Activated T-cell treated with anti-CD3 and anti-CD28 coated beads for 1 hour (primary cell): ENCODE data around the gene PTBP3.
A peak's percentile ranks its signal among the peaks of the same experiment; 100 is the strongest.

Experiments used
- DNase-seq: peaks from one replicate; pipeline ENCODE4 v3.0.0-alpha.2; 2020; ENCODE audit warnings: low read depth

Gene PTBP3

DNA sequence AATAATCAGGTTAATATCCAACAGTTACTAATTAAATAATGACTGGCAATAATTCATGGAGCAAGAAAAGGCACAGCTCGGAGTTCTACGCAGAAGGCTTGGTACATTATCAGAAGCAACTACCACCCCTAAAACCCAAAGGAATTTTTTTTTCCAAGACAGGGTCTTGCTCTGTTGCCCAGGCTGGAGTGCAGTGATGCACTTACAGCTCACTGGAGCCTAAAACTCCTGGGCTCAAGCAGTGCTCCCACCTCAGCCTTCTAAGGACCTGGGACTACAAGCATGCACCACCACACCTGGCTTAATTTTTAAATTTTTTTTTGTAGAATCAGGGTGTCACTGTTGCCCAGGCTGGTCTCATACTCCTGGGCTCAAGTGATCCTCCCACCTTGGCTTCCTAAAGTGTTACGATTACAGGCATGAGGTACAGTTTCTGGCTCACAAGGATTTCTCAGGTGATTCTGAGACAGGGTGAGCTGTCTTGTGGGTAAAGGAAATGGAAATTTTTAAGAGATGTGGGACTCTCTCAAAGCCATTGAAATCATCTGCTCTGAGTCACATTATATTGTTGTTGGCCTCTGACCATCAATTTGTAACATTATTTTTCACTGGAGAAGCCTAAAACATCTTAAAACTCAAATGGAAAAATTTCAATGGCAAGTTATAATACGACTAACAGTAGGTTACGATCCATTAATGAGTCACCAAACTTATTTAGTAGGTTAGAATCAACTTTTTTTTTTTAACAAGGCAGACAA is 26.8 kb upstream of the PTBP3 start:
- no peak for DNase-seq

DNA sequence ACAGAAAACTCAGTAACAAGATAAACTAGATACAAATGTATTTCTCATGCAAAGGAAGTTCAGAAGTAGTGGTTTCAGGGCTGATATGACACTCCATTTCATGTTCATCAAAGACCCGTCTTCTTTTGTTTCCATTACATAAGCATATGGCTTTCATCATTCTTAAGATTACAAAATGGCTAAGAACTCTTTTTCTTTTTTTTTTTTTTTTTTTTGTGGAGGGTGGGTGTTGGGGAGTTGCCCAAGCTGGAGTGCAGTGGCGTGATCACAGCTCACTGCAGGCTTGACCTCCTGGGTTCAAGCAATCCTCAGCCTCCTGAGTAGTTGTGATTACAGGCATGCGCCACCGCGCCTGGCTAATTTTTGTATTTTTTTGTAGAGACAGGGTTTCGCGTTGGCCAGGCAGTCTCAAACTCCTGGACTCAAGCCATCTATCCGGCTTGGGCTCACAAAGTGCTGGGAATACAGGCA is 22.0 kb upstream of the PTBP3 start:
- DNase-seq: no peak

DNA sequence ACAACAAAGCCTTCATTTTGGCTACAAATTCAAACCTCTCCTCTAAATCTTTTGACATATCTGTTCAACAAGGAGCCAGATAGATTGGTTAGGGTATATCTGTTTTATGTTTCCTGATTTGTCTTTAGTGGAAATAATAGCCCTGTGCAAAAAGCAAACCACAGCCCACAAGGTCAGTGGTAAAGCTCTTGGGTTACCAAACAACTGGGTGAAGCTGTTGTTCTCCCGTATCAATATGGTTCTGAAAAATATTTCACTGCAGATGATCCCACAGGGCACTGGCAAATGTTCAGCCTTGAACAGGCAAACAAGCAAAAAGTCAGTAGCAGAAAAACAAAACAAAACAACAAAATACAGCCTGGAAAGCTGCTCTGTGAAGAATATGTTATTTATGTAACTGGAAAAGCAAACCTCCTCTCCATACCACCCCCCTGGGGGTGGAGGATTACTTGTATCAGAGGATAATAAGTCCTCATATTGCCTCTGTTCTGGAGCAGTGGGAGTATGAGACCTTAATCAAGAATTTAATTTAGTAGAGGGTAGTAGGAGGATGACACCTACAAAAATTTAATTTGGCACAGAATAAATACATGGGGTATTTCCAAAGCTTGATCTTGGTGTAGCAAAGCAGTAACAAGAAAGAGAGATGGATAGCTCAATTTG is 20.8 kb upstream of the PTBP3 start:
- DNase-seq: no peak

DNA sequence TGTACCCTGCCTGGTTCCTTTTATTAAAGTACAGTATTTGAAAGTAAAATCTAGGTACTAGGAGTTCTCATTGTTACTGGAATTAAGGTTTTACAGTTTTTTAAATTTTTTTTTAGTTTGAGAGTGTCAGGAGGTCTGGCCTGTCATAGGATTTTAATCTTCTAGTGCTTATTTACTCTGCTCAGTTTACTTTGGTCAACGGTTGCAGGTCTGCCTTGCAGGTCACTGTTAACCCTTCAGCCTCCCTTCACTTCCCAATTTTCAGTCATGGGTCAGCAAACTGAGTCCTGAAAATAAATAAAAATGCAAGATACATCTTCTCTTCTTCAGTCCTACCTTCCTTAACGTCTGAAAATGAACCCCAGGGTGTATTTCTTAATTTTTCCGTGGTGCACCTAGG is 18.8 kb upstream of the PTBP3 start:
- no peak for DNase-seq

DNA sequence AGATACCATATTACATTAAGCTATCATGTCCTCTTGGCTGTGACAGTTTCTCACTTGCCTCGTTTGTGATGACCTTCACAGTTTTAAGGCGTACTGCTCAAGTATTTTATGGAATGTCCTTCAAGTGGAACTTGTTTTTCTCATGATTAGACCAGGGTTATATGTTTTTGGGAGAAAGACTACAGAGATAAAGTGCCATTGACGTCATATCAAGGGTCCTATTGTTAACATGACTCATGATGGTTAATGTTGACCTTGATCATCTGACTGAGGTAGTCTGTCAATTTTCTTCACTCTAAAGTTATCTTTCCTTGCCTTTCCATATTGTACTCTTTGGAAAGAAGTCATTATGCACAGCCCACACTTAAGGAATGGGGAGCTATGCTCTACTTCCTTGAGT is 17.8 kb upstream of the PTBP3 start:
- no peak for DNase-seq

DNA sequence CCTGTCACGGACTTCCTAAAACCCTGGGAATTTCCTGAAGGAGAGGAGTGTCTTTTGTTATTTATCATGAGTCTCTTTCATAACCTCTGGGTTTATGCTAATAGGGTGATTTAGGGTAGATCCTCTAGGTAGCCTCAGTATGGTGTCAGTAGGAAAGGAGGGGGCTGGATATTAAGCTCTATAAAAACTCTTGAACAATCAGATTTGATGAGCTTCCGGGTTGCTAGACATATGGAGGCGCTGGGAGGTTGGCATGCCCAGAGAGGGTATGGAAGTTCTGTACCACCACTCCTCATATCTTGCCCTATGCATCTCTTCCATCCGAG is 15.6 kb upstream of the PTBP3 start:
- DNase-seq: no peak

DNA sequence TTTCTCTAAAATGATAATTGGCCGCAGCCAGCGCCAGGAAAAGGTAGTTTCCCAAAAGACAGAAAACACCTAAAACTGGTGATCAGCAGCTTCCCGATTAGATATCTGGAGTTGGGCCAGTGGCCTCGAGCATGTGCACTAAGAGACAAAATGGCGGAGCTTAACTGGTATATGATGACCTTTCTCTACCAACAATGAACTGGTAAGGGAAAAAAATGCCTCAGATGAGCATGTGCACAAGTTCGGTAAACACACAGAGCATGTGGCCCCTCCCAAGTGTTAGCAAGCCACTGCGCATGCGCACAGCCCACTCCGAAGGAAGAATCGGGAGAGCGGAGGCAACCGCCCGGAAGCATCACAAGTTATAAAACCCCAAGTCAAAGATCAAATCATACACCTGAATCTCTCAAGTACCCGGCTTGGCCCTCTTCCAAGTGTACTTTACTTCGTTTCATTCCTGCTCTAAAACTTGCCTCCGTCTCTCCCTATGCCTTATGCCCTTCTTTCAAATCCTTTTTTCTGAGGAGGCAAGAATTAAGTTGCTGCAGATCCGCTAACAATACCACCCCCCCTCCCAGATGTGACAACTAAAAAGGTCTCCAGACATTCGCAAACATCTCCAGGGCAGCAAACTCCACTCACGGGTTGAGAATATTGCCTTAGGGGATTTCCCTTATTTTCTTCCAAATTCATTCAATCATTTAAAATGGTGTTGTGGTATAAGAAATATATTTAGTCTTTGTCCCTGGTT is 15.0 kb upstream of the PTBP3 start:
- peak; percentile 57 for DNase-seq

DNA sequence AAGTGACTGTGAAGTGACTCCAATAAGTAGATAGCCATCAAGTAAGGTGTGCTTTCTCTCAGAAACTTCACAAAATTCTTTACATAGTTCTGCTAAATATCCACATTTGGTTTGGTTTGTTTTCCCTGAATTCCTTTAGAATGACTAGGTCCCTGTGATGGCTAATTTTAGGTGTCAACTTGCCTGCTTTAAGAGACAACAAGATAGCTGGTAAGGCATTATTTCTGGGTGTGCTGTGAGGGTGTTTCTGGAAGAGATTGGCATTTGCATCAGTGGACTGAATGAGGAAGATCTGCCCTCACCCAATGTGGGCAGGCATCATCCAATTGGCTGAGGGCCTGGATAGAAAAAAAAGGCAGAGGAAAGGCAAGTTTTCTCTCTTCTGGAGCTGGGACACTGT is 8.3 kb upstream of the PTBP3 start:
- DNase-seq: no peak

DNA sequence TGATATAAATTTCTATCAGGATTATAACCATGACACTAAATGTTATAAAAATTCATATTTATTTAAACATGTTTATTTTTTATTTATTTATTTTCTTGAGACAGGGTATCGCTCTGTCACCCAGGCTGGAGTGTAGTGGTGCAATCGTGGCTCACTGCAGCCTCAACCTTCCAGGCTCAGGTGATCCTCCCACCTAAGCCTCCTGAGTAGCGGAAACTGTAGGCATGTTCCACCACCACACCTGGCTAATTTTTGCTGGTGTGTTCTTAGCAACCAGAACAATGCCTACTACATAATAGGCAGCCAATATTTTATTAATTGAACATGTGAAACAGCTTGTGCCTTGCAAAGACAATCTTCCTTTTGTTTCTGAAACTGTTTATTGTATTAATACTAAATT is 6.5 kb upstream of the PTBP3 start:
- no peak for DNase-seq

DNA sequence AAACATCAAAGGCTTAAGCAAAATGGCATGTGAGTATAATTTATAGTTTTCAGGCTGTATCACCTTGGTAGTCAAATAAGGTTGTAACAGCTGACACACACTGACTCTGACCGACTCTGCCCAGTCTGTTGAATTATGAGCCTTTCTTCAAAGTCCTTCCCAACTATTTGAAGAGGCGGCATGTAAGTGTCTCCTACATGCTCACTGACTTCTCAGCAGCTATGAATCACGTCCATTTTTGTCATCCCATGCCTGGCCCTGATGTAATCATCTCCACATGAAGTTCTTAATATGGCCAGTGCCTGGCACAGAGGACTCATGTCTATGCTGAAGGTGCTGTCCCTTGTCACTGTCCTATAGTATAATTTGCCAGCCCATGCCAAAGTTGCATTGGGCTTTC is 5.1 kb upstream of the PTBP3 start:
- no peak for DNase-seq

DNA sequence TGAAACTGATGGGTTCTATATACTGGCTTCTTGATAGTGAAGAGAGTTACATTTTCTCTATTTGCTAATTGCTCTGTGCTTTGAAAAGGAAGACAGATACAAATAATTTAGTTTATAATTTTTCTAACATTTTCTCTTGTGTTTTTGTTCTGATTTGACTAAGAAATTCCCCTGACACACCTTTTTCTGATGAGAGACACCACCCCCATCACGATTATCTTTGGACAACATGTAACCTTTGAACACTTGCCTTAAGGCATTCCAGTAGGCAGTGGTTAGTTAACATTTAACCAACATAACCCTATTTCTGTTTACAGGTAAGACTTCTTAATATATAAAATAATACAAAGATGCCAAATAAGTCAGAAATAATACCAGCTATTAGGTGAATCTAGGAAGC is 4.1 kb upstream of the PTBP3 start:
- DNase-seq: no peak

DNA sequence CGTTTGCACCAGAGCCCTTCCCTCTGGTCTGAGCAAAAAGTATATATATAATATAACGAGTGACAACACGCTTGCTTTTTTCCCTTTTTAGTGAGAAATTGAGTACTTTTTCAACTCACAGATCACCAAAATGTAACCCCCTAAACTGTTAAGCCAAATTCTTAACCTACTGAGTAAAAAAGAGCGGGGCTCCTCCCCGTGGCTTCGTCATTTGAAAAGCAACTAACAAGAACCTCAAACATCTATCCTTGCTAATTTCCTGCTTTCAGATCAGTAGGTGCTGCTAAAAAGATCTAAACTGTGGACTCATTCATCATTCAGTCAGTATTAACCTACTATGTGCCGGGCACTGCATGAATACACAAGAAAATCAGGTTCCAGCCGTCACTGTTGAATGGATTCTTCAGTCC is 1.0 kb upstream of the PTBP3 start:
- peak; percentile 12 for DNase-seq

DNA sequence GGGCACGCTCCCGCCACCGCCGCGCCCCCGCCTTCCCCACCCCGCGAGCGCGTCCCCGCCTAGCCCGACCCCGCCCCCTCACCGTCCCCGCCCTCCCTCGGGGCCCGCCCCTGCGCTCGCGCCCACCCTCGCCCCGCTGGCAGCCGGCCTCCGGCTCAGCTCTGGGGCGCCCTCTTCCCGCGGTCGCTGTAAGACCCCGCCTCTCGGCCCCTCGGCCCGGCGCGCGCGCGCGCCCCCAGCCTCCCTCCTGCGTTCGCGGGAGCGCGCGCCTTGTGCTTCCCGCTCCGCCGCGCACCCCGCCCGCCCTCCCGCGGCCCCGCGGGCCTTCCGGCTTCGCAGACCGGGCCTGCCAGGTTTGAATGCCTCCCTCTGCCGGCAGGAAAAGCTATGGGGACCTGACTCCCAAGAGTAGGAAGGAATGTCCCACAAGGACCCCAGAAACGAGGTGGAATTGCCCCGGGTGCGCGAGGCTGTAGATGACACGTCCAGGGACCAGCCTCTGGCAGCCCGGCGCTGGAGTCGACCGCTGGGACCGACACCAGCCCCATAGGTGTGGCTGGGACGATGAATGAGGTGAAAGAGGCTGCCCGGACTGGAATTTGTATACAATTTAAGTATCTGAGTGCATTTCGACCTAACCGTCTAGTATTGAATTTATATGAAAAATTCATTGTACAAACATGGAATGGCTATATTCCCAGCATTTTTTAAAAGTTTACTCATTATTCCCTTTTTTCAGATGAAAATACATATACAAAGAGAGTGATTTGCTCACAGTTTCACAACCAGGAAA is 416 bp upstream of the PTBP3 start:
- DNase-seq: peak; percentile 92

DNA sequence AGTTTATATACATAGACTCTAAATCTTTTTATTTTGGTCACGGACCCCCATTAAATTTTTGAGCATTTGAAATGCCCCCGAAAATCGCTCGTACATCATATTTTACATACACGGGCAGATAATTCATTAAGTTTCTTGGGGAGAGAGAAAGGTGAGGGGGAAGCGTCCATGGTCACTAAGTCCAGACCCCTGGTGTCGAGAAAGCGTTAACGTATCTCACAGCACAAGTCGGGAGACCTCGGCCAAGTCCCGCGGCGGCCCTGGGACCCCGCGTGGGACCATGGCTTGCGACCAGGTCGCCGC is 794 bp downstream of the PTBP3 start:
- DNase-seq: no peak

DNA sequence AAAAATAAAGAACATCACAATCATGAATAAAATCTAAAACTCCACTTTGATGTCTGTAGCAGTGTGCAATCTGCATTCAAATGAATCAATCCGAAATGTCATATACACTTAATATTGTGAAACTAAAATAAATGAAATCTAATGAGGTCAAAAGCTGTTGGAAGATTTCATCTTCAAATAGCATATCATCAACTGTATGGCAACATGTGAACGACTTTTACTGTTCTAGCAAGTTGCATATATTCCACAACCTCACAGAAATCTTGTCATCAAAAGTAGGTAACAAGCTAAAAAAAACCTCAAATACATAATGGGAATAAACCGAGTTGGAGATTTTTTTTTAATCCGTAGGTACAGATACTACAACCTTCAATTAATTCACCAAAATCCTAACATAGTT is 1.2 kb downstream of the PTBP3 start:
- no peak for DNase-seq

DNA sequence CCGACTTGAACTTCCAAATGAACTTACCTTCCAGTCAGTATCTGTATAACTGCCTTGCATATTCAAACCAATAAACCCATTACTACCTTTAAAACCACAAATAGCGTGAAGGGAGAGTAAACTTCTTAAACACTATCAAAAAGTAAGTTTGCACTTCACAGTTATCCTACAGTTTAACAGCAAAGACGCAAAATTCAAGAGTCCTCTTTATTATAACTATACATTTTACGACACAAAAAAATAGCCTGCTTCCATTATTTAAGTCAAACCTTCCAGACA is 1.8 kb downstream of the PTBP3 start:
- DNase-seq: no peak

DNA sequence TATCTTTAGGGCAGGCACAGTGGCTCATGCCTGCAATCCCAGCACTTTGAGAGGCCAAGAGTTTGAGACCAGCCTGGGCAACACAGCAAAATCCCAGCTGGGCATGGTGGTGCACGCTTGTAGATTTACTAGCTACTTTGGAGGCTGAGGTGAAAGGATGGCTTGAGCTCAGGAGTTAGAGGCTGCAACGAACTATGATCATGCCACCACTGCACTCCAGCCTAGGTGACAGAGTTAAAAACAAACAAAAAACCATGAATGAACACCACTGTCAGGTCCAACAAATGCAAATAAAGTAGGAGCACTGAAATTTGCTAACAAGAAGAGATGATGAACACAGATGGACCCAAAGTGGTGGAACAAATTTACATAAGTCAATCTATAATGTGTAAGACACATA is 4.9 kb downstream of the PTBP3 start:
- no peak for DNase-seq

DNA sequence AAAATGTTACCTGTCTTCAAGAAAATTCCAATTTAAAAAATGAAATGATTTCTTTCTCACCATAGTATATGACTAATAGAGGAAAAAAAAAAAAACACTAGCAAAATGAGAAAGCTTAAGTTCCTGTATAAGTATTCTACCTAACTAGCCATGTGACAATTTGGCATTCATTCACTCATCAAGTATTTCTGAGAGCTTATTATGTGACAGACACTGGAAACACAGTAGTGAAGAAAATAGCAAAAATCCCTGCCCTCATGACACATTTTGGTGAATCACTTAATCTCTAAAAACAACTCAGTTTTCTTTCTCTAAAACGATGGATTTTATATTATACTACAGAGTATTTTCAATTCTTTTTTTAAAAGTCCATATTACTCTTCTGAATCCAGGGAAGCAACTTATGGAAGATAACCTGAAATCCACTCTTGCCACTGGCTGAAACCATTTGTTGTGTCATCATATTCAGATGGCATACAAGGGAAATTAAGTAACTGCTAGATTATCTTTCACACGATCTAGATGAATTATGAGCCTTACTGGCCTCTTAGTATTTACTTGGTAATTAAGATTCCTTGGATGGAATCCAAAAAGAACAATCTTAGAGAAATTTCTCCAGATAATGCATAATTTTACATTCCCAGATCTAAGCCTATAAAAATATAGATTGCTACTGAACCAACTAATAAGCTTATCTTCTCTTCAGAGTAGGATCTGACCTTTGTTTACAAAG is 5.5 kb downstream of the PTBP3 start:
- DNase-seq: no peak

DNA sequence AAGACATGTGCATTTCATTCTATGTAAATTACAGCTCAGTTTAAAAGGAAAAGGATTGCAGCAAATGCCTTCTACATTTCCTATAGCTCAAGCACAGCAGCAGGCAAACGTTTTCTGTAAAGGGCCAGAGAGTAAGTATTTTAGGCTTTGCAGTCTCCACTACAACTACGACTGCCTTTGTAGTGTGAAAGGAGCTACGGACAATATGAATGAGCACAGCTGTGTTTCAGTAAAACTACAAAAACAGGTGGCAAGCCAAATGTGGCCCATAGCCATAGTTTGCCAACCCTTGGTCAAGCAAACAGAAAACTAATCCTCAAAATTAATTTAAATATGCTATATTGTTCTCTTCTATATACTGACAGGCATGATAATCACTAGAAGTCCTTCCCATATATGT is 7.2 kb downstream of the PTBP3 start:
- no peak for DNase-seq

DNA sequence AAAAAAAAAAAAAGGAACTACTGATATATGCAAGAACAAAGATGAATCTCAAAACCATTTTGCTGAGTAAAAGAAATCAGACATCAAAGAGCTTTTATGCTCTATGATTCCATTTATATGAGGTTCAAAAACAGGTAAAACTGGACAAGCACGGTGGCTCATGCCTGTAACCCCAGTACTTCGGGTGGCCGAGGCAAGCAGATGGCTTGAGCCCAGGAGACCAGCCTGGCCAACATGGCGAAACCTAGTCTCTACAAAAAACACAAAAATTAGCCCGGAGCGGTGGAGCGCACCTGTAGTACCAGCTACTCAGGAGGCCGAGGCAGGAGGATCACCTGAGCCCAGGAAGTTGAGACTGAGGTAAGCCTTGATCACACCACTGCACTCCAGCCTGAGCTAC is 7.8 kb downstream of the PTBP3 start:
- no peak for DNase-seq

DNA sequence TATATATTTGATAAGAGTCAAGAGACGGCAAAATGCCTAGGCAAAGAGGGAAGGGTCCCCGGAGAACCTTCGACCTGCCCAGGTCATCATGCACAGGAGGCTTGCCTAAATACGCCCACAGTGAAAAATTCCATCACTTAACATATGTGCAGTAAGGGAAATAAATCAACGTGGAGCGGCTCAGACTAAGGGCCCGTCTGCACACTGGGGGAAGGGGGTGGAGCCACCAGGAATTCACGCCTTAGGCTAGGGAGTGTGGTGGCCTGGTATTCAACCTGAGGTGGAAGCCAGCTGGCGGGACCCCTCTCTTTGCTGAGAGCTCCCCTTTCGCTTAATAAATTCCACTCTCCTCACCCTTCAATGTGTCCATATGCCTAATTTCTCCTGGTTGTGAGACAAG is 8.3 kb downstream of the PTBP3 start:
- no peak for DNase-seq

DNA sequence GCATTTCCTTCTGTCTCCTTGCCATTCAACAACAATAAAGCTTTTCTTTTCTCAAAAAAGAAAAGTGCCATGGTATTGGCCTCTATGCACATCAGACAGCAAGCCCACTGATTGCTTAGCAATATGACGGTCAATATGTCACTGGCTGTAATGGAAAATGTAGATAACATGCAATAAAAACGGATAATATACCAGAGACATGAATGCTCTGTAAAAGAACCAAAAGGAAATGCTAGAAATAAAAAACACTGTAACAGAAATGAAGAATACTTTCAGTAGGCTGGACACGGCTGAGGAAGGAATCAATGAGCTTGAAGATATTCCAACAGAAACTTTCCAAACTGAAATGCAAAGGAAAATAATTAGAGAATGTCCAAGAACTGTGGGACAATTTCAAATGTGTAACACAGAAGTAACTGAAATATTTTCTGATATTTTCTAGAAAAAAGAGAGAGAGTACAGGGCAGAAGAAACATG is 10.0 kb downstream of the PTBP3 start:
- DNase-seq: no peak
